Measurements from ENCODE around the gene HIKESHI.
"Not testable (repeated sequence)": the region's sequence is repeated elsewhere in the genome, so short reads cannot be mapped to it uniquely, and the experiment has no call there.

HIKESHI gene

GRCh38 chr11:86302092-86302793 lies at the start of gene HIKESHI:
HIKESHI (plus strand) TSS chr11:86302240; CDS start chr11:86302449, 209 bp downstream.
- DNase-seq (ENCODE audit: low read depth in 2 of 2) = peak; percentile 96 to 97

- no peak for DNase-seq (ENCODE audit: low read depth in 2 of 2)
Measured at GRCh38 chr11:86255896-86256295, 46.1 kb upstream of the HIKESHI start.

GRCh38 chr11:86256608-86257007 lies 45.4 kb upstream of the HIKESHI start:
- DNase-seq (ENCODE audit: low read depth in 2 of 2) = no peak

GRCh38 chr11:86257446-86257845 lies 44.6 kb upstream of the HIKESHI start:
- DNase-seq (ENCODE audit: low read depth in 2 of 2) = no peak

- no peak for DNase-seq (ENCODE audit: low read depth in 2 of 2)
Measured at GRCh38 chr11:86259730-86260129, 42.3 kb upstream of the HIKESHI start.

- DNase-seq (ENCODE audit: low read depth in 2 of 2) = no peak
Measured at GRCh38 chr11:86261328-86261727, 40.7 kb upstream of the HIKESHI start.

- DNase-seq (ENCODE audit: low read depth in 2 of 2) = no peak
Measured at GRCh38 chr11:86262387-86262786, 39.7 kb upstream of the HIKESHI start.

GRCh38 chr11:86264649-86265048 lies 37.4 kb upstream of the HIKESHI start:
- no peak for DNase-seq (ENCODE audit: low read depth in 2 of 2)

- no peak for DNase-seq (ENCODE audit: low read depth in 2 of 2)
Measured at GRCh38 chr11:86265194-86265593, 36.8 kb upstream of the HIKESHI start.

GRCh38 chr11:86269645-86270044 lies 32.4 kb upstream of the HIKESHI start:
- no peak for DNase-seq (ENCODE audit: low read depth in 2 of 2)

- no peak for DNase-seq (ENCODE audit: low read depth in 2 of 2)
Measured at GRCh38 chr11:86274503-86274902, 27.5 kb upstream of the HIKESHI start.

- DNase-seq (ENCODE audit: low read depth in 2 of 2) = no peak
Measured at GRCh38 chr11:86274999-86275398, 27.0 kb upstream of the HIKESHI start.

GRCh38 chr11:86275493-86276370 lies 26.3 kb upstream of the HIKESHI start:
- DNase-seq (ENCODE audit: low read depth in 2 of 2) = no peak

GRCh38 chr11:86277741-86278140 lies 24.3 kb upstream of the HIKESHI start:
- no peak for DNase-seq (ENCODE audit: low read depth in 2 of 2)

- DNase-seq (ENCODE audit: low read depth in 2 of 2) = no peak
Measured at GRCh38 chr11:86278226-86278625, 23.8 kb upstream of the HIKESHI start.

- DNase-seq (ENCODE audit: low read depth in 2 of 2) = no peak
Measured at GRCh38 chr11:86279747-86280146, 22.3 kb upstream of the HIKESHI start.

GRCh38 chr11:86287468-86287796 lies 14.6 kb upstream of the HIKESHI start:
- DNase-seq (ENCODE audit: low read depth in 2 of 2) = no peak

GRCh38 chr11:86288776-86289507 lies 13.1 kb upstream of the HIKESHI start:
- DNase-seq (ENCODE audit: low read depth in 2 of 2) = no peak

- not testable (repeated sequence) for DNase-seq (ENCODE audit: low read depth in 2 of 2)
Measured at GRCh38 chr11:86289508-86290280, 12.3 kb upstream of the HIKESHI start.

- peak; percentile 15 to 16 for DNase-seq (ENCODE audit: low read depth in 2 of 2)
Measured at GRCh38 chr11:86291466-86292262, 10.4 kb upstream of the HIKESHI start.

Measured in fibroblast of skin of left quadriceps (primary cell).